A549 (cell line): ENCODE data around the gene NCOA7. TPM values are rescaled to one million over a fixed set of nuclear protein-coding genes. Genes with fewer than 3 reads are reported as not detected.
A peak's percentile ranks its signal among the peaks of the same experiment; 100 is the strongest.

Source experiments
- ATAC-seq, 2 experiments: fragments of 200-7000 bp in 1 of 2; fragments of >200 bp in 1 of 2; cut with Nextera tagmentation in 1 of 2; cut with Tn5 transposase in 1 of 2; 3 replicates each; pipeline versions ENCODE4 v1.8.0 to v1.9.1; 2018 to 2020; ENCODE audit warnings: mild to moderate bottlenecking in 1 of 2, moderate library complexity in 1 of 2
- CTCF ChIA-PET: fragments of 300-600 bp; sonication (Branson Sonifier 250); formaldehyde crosslinking; extraction: SDS; loops from one replicate; lab custom pipeline; 2021; ENCODE audit warnings: antibody characterized with exemption, inconsistent platforms; lab: Yijun Ruan, JAX
- POLR2A ChIA-PET: fragments of 350-600 bp; formaldehyde crosslinking; extraction: SDS; loops from one replicate; lab custom pipeline; 2021; ENCODE audit warnings: antibody characterized with exemption, inconsistent platforms; lab: Yijun Ruan, JAX
- DNase-seq, 2 experiments: peaks; one replicate each; pipeline versions ENCODE4 v3.0.0 to v3.0.0-alpha.2; 2011 to 2016; ENCODE audit warnings: low read depth in 1 of 2, low spot score in 1 of 2
- FAIRE-seq: peaks from 2 replicates; lab custom pipeline; 2011; peaks lifted over from hg19 to GRCh38; lab: Jason Lieb, UNC
- H3K27ac ChIP-seq, 2 experiments: fragments of >200 bp; sonication (Bioruptor Twin); formaldehyde crosslinking; 3 replicates each; pipeline ENCODE4 v1.5.1; 2016 to 2017
- H3K4me1 ChIP-seq: fragments of >200 bp; sonication (Bioruptor Twin); formaldehyde crosslinking; 3 replicates; pipeline ENCODE4 v1.6.1; 2016
- H3K4me2 ChIP-seq: fragments of >200 bp; sonication (Bioruptor Twin); formaldehyde crosslinking; 3 replicates; pipeline ENCODE4 v1.6.1; 2016
- H3K4me3 ChIP-seq: fragments of >200 bp; sonication (Bioruptor Twin); formaldehyde crosslinking; 3 replicates; pipeline ENCODE4 v1.5.1; 2016
- H3K9me3 ChIP-seq: fragments of >200 bp; sonication (Bioruptor Twin); formaldehyde crosslinking; 3 replicates; pipeline ENCODE4 v1.6.1; 2016
- BCL3 ChIP-seq: fragments of >200 bp; sonication (Bioruptor Twin); formaldehyde crosslinking; IDR thresholded peaks from 3 replicates; pipeline ENCODE4 v1.6.1; 2016
- BHLHE40 ChIP-seq: IDR thresholded peaks from 2 replicates; pipeline ENCODE4 v1.6.1; 2012; ENCODE audit warnings: low read depth, low read length, inconsistent platforms
- CBX2 ChIP-seq: fragments of 200-600 bp; sonication (generic); IDR thresholded peaks from 2 replicates; pipeline ENCODE4 v1.6.1; 2016; ENCODE audit warnings: low read depth, mild to moderate bottlenecking, borderline replicate concordance
- CBX8 ChIP-seq: fragments of 200-600 bp; sonication (generic); IDR thresholded peaks from 2 replicates; pipeline ENCODE4 v1.6.1; 2016
- EP300 ChIP-seq, 2 experiments: fragments of >200 bp; sonication (Bioruptor Twin); formaldehyde crosslinking; IDR thresholded peaks; 2 replicates in 1 of 2; 3 replicates in 1 of 2; pipeline ENCODE4 v1.6.1; 2016 to 2017
- FOSB ChIP-seq: fragments of 250-450 bp; sonication (Bioruptor Pico); IDR thresholded peaks from 2 replicates; pipeline ENCODE4 v1.5.0; 2020; ENCODE audit warnings: mild to moderate bottlenecking, moderate library complexity
- HES2 ChIP-seq: fragments of >200 bp; sonication (Bioruptor Twin); formaldehyde crosslinking; IDR thresholded peaks from 2 replicates; pipeline ENCODE4 v1.6.1; 2016
- HOXA7 ChIP-seq: fragments of 250-450 bp; sonication (Bioruptor Pico); IDR thresholded peaks from 2 replicates; pipeline ENCODE4 v1.5.0; 2020; ENCODE audit warnings: mild to moderate bottlenecking, moderate library complexity
- HOXB5 ChIP-seq: fragments of 250-450 bp; sonication (Bioruptor Pico); IDR thresholded peaks from 2 replicates; pipeline ENCODE4 v1.5.0; 2020; ENCODE audit warnings: mild to moderate bottlenecking, moderate library complexity
- MAFK ChIP-seq: fragments of 450-650 bp; IDR thresholded peaks from 2 replicates; pipeline ENCODE4 v1.6.1; 2014; ENCODE audit not compliant: partially characterized antibody
- NPAS2 ChIP-seq: fragments of 250-450 bp; sonication (Bioruptor Pico); IDR thresholded peaks from 2 replicates; pipeline ENCODE4 v1.8.0; 2022; ENCODE audit warnings: mild to moderate bottlenecking, moderate library complexity, borderline replicate concordance
- RCOR1 ChIP-seq: fragments of 150-350 bp; IDR thresholded peaks from 2 replicates; pipeline ENCODE4 v1.6.1; 2014; ENCODE audit warnings: antibody characterized with exemption, low read length, low read depth
- RFX5 ChIP-seq: fragments of 450-650 bp; IDR thresholded peaks from 2 replicates; pipeline ENCODE4 v1.7.1; 2014; ENCODE audit warnings: antibody characterized with exemption, mild to moderate bottlenecking, moderate library complexity
- SMC3 ChIP-seq: fragments of >200 bp; sonication (Bioruptor Twin); formaldehyde crosslinking; IDR thresholded peaks from 3 replicates; pipeline ENCODE4 v1.6.1; 2018; ENCODE audit warnings: inconsistent platforms
- TFCP2L1 ChIP-seq: fragments of 250-450 bp; sonication (Bioruptor Pico); IDR thresholded peaks from 2 replicates; pipeline ENCODE4 v1.5.0; 2021; ENCODE audit warnings: mild to moderate bottlenecking
- ZFP36 ChIP-seq: fragments of 450-650 bp; IDR thresholded peaks from 2 replicates; pipeline ENCODE4 v1.6.1; 2014; ENCODE audit warnings: borderline replicate concordance; ENCODE audit not compliant: partially characterized antibody
- ZSCAN20 ChIP-seq: fragments of 250-450 bp; sonication (Bioruptor Pico); IDR thresholded peaks from 2 replicates; pipeline ENCODE4 v1.8.0; 2022; ENCODE audit warnings: mild to moderate bottlenecking, moderate library complexity
- WGBS: methylation state at CpG from one replicate; pipeline ENCODE4 v1.1.6; 2017; ENCODE audit errors: missing lambda C conversion rate; 5-methylcytosine and 5-hydroxymethylcytosine counted together
- polyA plus RNA-seq, 4 experiments: library from polyadenylated mRNA; depleted of rRNA in 3 of 4; stranded (reverse); fragments of >200 nt; fragmentation: RNase III in 1 of 4; extraction: RNeasy Plus Mini Kit Qiagen cat#74134 plus additional on column Dnase treatment in 1 of 4; gene quantifications; 2 replicates in 3 of 4; 3 replicates in 1 of 4; pipeline ENCODE4 v1.2.3, GENCODE V29; 2011 to 2017
- TF ChIP-seq, protein P1 (sequence below): fragments of >200 bp; sonication (Bioruptor Twin); formaldehyde crosslinking; IDR thresholded peaks from 3 replicates; pipeline ENCODE4 v1.5.1; 2016
- TF ChIP-seq, protein P2 (sequence below): fragments of 250-450 bp; sonication (Bioruptor Pico); IDR thresholded peaks from 2 replicates; pipeline ENCODE4 v1.5.0; 2020; ENCODE audit warnings: low read depth, mild to moderate bottlenecking, moderate library complexity
- TF ChIP-seq, protein P3 (sequence below): fragments of 150-350 bp; IDR thresholded peaks from 2 replicates; pipeline ENCODE4 v1.6.1; 2014; ENCODE audit warnings: low read depth, mild to moderate bottlenecking, low read length

Gene NCOA7
- polyA plus RNA-seq, 2 of the 4 experiments (the other 2 are of a cell fraction), result 66.4 to 195 TPM

DNA sequence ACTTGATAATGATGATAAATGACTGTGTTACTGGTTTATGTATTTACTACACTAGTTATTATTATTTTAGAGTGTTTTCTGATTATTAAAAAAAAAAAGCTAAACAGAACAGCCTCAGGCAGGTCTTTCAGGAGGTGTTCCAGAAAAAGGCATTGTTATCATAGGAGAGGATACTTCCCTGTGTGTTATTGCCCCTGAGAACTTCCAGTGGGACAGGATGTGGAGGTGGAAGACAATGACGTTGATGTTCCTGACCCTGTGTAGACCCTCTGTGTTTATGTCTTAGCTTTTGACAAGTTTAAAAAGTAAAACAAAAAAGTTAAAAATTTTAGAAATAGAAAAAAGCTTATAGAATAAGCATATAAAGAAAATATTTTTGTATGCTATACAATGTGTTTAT, 49.1 kb downstream of the NCOA7 start (continued):
- TF ChIP-seq CBX2, result no peak

DNA sequence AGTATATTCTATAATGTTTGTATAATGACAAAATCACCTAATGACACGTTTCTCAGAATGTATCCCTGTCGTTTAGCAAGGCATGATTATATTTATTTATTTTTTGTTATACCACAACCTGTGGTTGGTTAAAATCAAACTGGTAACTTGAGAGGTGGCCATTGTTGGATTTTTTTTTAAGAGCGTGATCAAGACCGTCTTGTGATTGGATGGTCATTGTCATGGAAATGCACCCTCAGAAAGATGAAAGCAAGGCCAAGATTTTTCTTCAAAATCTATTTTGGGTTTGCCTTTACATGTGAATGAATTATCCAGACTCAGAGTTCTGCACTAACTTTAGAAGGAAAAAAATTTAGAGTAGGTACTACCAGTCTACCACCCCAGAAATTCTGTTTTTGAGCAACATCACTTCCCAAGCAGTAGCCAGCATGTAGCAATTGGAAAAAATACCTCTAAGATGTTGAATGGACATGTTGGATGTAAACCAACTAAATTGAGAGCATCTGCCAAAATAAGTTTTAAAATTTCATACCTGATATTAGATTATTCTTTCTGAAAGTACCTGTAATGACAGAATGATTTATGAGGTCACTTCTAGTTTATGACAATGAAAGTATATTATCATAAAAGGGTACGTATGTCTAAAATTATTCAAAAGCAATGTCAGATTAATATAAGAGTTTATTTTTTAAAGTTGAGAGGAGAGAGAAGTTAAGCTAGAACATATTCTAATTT, 50.8 kb downstream of the NCOA7 start:
- WGBS, result 87% methylated on average over 5 of the region's 5 CpGs
- Histone ChIP-seq H3K4me3 (no peak overlapping the region), H3K27ac (no peak overlapping the region), H3K4me2 (no peak overlapping the region), H3K4me1 (peaks cover 42% of the 10 kb centered on the region), H3K9me3 (no peaks in the 10 kb centered on the region)
- no peak for FAIRE-seq
- DNase-seq, result no peak
- TF ChIP-seq ZSCAN20 (CRISPR knock-in tag), result no peak
- TF ChIP-seq, protein P1, sequence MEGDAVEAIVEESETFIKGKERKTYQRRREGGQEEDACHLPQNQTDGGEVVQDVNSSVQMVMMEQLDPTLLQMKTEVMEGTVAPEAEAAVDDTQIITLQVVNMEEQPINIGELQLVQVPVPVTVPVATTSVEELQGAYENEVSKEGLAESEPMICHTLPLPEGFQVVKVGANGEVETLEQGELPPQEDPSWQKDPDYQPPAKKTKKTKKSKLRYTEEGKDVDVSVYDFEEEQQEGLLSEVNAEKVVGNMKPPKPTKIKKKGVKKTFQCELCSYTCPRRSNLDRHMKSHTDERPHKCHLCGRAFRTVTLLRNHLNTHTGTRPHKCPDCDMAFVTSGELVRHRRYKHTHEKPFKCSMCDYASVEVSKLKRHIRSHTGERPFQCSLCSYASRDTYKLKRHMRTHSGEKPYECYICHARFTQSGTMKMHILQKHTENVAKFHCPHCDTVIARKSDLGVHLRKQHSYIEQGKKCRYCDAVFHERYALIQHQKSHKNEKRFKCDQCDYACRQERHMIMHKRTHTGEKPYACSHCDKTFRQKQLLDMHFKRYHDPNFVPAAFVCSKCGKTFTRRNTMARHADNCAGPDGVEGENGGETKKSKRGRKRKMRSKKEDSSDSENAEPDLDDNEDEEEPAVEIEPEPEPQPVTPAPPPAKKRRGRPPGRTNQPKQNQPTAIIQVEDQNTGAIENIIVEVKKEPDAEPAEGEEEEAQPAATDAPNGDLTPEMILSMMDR, result no peak
- TF ChIP-seq HES2, result no peak
- TF ChIP-seq HOXB5 (CRISPR knock-in tag), result no peak
- TF ChIP-seq, protein P2, sequence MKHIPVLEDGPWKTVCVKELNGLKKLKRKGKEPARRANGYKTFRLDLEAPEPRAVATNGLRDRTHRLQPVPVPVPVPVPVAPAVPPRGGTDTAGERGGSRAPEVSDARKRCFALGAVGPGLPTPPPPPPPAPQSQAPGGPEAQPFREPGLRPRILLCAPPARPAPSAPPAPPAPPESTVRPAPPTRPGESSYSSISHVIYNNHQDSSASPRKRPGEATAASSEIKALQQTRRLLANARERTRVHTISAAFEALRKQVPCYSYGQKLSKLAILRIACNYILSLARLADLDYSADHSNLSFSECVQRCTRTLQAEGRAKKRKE, result no peak
- no peak for TF ChIP-seq ZFP36
- no peak for TF ChIP-seq BHLHE40
- no peak for TF ChIP-seq FOSB (CRISPR knock-in tag)
- no peak for TF ChIP-seq RCOR1
- TF ChIP-seq BCL3, result no peak
- TF ChIP-seq RFX5, result no peak
- TF ChIP-seq TFCP2L1 (CRISPR knock-in tag), result no peak
- TF ChIP-seq SMC3, result no peak
- no peak for TF ChIP-seq HOXA7
- TF ChIP-seq, protein P3, sequence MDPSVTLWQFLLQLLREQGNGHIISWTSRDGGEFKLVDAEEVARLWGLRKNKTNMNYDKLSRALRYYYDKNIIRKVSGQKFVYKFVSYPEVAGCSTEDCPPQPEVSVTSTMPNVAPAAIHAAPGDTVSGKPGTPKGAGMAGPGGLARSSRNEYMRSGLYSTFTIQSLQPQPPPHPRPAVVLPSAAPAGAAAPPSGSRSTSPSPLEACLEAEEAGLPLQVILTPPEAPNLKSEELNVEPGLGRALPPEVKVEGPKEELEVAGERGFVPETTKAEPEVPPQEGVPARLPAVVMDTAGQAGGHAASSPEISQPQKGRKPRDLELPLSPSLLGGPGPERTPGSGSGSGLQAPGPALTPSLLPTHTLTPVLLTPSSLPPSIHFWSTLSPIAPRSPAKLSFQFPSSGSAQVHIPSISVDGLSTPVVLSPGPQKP, result no peak
- no peak for TF ChIP-seq CBX8
- ChIA-PET POLR2A (interaction anchor here (0.6 kb wide), 1 partner anchor 117 kb away, joined by 3 read pairs; no protein-coding TSS in a partner anchor), CTCF (interaction anchor here (1.4 kb wide), 1 partner anchor 115 kb away, joined by 3 read pairs; the partner anchor contains the start of gene HINT3)
- ATAC-seq, result no peak

GRCh38 chr6:125842091-125842626, 51.4 kb downstream of the NCOA7 start:
- Histone ChIP-seq H3K4me1 (peaks cover 44% of the 10 kb centered on the region), H3K4me3 (no peak overlapping the region), H3K4me2 (no peak overlapping the region), H3K9me3 (no peaks in the 10 kb centered on the region), H3K27ac (no peak overlapping the region)
- FAIRE-seq (no peak), DNase-seq (no peak), ATAC-seq (no peak)
- CTCF ChIA-PET, result no interaction called here
- TF ChIP-seq NPAS2 (CRISPR knock-in tag) (no peak), BHLHE40 (no peak), EP300 (IDR thresholded peaks at IDR 0.05) (no peak), MAFK (peak; percentile 29)
- POLR2A ChIA-PET, result interaction anchor here (0.6 kb wide), 1 partner anchor 116 kb away, joined by 3 read pairs; no protein-coding TSS in a partner anchor
- WGBS, result 89% methylated on average over 5 of the region's 5 CpGs
